NCI-H2196 (cell line): Measurements from ENCODE around the gene COX19.
"Not testable (repeated sequence)": the region's sequence is repeated elsewhere in the genome, so short reads cannot be mapped to it uniquely, and the experiment has no call there.

Experiments used
- DNase-seq: peaks from one replicate; lab custom pipeline; 2025; ENCODE audit not compliant: unreplicated experiment; lab: John Stamatoyannopoulos, UW

COX19 gene

GRCh38 chr7:962401-963081, 12.8 kb downstream of the COX19 start:
- no peak for DNase-seq

GRCh38 chr7:961546-962400, 13.6 kb downstream of the COX19 start:
- DNase-seq: no peak

- not testable (repeated sequence) for DNase-seq
These were observed 14.4 kb downstream of the COX19 start for GRCh38 chr7:960972-961371.

DNA sequence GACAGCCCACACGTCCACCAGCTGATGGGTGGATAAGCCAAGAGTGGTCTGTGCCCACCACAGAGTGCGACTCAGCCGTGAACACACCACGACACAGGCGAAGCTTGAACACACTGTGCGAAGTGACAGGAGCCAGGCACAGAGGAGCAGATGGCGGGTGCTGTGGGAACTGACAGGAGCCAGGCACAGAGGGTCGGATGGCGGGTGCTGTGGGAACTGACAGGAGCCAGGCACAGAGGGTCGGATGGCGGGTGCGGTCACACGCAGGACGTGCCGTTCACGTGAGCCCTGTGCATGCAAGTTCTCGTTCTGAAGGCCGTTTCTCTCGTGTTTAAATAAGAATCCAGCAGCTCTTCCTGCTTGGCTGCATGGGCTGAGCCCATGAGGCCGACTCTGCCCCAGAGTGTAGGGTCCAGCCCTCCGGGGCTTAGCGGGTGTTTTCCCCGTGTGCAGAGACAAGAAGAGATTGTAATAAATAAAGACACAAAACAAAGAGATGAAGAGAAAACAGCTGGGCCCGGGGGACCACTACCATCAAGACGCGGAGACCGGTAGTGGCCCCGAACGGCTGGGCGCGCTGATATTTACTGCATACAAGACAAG, 15.0 kb downstream of the COX19 start:
- DNase-seq: no peak

- DNase-seq: not testable (repeated sequence)
These were observed 15.6 kb downstream of the COX19 start for GRCh38 chr7:959740-960139.

DNA sequence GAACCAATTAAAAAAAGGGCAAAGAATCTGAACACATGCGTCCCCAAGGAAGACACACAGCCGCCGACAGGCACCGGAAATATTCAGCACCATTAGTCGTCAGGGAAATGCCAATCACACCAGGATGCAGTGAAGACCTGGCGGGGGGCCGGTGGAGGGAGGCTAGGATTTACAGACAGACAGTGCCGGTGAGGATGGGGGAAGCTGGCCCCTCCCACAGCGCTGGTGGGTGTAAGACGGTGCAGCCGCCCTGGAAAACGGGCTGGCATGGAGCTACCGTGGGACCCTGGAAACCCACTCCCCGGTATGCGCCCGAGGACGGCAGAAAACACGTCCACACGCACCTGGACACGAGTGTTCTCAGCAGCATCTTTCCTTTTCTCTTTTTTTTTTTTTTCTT, 16.1 kb downstream of the COX19 start:
- no peak for DNase-seq

- no peak for DNase-seq
These were observed 16.8 kb downstream of the COX19 start for GRCh38 chr7:958221-959200.

GRCh38 chr7:957418-958220, 17.7 kb downstream of the COX19 start:
- DNase-seq: no peak

DNA sequence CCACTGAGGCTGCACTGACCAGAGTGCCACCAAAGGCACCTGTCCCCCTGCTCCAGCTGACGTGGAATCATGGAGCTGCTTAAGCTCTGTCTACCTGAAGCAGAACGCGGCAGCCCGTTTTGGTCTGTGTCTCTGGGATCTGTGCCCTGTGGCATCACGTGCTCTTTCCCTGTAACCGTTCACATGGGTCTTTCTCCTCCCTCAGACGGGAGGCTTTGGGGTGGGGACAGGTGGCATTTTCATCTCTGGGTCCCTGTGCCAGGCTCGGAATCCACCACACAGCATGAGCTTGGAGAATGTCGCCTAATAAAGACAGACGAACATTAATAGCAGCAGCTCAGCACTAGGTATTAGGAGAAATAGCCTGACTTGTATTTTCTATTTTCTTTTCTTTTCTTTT, 19.3 kb downstream of the COX19 start:
- DNase-seq: no peak

- DNase-seq: peak; percentile 50
These were observed 20.8 kb downstream of the COX19 start, which contains the start of gene ADAP1 for GRCh38 chr7:954330-955238. ADAP1 (minus strand) TSS chr7:954680; CDS start chr7:954477, 203 bp downstream.

- no peak for DNase-seq
These were observed 21.6 kb downstream of the COX19 start for GRCh38 chr7:953547-954327.

- DNase-seq: no peak
These were observed 22.6 kb downstream of the COX19 start for GRCh38 chr7:952548-953441.

DNA sequence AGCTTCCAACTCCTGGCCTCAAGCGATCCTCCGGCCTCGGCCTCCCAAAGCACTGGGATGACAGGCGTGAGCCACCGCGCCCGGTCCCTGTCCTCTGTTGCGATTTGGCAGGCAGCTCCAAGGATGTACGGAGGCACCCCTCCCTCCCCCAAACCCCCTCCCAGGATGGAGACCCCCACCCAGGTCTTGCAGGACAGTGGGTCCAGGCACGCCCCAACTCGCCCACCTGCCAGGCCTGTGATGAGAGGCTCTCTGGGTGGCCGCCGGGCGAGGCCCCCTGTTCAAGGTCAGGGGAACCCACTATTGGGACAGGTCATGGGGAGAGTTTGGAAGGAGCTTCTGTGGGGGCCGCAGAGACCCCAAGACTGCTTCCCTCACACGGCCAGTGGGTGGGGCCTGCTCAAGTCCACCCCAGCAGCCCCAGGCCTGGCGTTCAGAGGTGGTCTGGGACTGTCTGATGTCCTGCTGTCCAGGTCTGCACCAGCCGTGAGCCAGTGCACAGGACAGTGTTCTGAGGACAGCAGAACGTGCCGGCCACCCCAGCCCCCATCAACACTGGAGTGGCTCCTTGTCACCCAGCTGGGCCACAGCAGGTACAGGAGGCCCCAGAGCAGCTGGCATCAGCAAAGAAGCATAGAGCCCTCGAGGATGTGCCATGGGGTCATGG, 23.3 kb downstream of the COX19 start:
- DNase-seq: no peak

GRCh38 chr7:949021-949934, 26.1 kb downstream of the COX19 start:
- DNase-seq: no peak

DNA sequence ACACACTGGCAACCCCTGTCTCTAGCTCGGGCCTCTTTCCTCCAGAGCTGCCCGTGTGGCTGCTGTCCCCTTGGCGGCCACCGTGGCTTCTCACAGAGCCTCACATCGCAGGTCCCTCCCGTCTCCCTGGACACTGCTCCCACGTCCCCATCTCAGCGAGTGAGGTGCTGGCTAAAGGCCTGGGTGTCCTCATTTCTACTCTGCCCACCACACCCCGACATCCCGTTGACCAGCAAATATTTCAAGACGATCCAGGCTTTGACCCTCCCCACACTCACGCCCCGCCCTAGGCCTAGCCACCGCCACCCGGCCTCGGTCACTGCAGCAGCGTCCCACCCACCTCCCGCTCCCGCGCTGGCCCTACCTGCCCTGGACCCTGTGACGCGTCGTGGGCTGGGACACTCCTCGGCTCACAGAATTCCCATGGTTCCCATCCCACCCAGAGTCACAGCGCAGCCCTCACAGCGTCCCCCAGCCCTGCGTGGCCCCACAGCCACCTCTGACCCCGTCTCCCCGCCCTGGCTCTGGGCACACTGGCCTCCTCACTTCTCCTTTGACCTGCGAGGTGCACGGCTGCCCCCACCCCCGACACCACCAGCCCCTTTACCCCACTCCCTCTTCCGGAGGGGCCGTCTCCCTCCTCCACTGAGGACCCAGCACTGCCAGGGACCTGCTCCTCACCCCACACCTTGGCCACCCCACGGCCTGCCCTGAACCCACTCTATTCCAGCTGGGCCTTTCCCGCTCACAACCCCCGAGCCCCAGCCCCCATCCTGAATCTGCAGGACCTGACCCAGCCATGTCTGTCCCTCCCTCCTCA, 27.7 kb downstream of the COX19 start:
- DNase-seq: no peak
